ENCODE data around the gene NRGN.

- TF ChIP-seq CTCF (IDR thresholded peaks at IDR 0.05; ENCODE audit: poor library complexity) (no peak), EZH2 (IDR thresholded peaks at IDR 0.05; ENCODE audit: borderline replicate concordance) (no peak), EZH2phosphoT487 (IDR thresholded peaks at IDR 0.05; ENCODE audit: low read depth, severe bottlenecking, unreplicated experiment) (no peak)
Observed at GRCh38 chr11:124753205-124753604, 13.5 kb downstream of the NRGN start.
